ENCODE results near the gene COLGALT1.

COLGALT1 gene

GRCh38 chr19:17618936-17619335, 63.5 kb downstream of the COLGALT1 start:
- Histone ChIP-seq H3K27ac (ENCODE audit: low read depth, low read length) (no peak overlapping the region), H3K4me3 (ENCODE audit: insufficient read depth, low read length, poor library complexity, severe bottlenecking) (no peak overlapping the region), H3K27me3 (ENCODE audit: low read length) (no peaks in the 10 kb centered on the region), H3K9ac (ENCODE audit: low read length) (no peak overlapping the region), H3K9me3 (ENCODE audit: insufficient read depth, low read length) (no peaks in the 10 kb centered on the region), H3K79me2 (ENCODE audit: insufficient read depth, low read length) (no peaks in the 10 kb centered on the region), H3F3A (ENCODE audit: insufficient read depth) (no peaks in the 10 kb centered on the region), H2AFZ (ENCODE audit: low read depth, low read length, severe bottlenecking) (no peak overlapping the region), H4K20me1 (ENCODE audit: low read depth, low read length) (no peaks in the 10 kb centered on the region), H3K4me2 (ENCODE audit: low read depth, low read length, poor library complexity, severe bottlenecking) (no peak overlapping the region), H3K36me3 (ENCODE audit: low read length) (no peaks in the 10 kb centered on the region), H3K9me2 (replicated peaks; ENCODE audit: insufficient read depth, low read length) (no peaks in the 10 kb centered on the region)
- TF ChIP-seq EZH2phosphoT487 (conservative IDR thresholded peaks at IDR 0.05; ENCODE audit: low read length): no peak
- TF ChIP-seq CTCF (IDR thresholded peaks at IDR 0.05; ENCODE audit: insufficient read depth, low read length, poor library complexity, severe bottlenecking): no peak

GRCh38 chr19:17620696-17621095, 65.2 kb downstream of the COLGALT1 start:
- no peak overlapping the region for H2AFZ ChIP-seq (ENCODE audit: low read depth, low read length, severe bottlenecking)
- H3K79me2 ChIP-seq (ENCODE audit: insufficient read depth, low read length): no peaks in the 10 kb centered on the region
- H3K9ac ChIP-seq (ENCODE audit: low read length): no peak overlapping the region
- H3K9me3 ChIP-seq (ENCODE audit: insufficient read depth, low read length): no peaks in the 10 kb centered on the region
- TF ChIP-seq CTCF (IDR thresholded peaks at IDR 0.05; ENCODE audit: insufficient read depth, low read length, poor library complexity, severe bottlenecking): no peak
- TF ChIP-seq EZH2phosphoT487 (conservative IDR thresholded peaks at IDR 0.05; ENCODE audit: low read length): no peak
- no peaks in the 10 kb centered on the region for H3K27me3 ChIP-seq (ENCODE audit: low read length)
- H3K4me2 ChIP-seq (ENCODE audit: low read depth, low read length, poor library complexity, severe bottlenecking): no peak overlapping the region
- no peak overlapping the region for H3K27ac ChIP-seq (ENCODE audit: low read depth, low read length)
- no peak overlapping the region for H3K4me3 ChIP-seq (ENCODE audit: insufficient read depth, low read length, poor library complexity, severe bottlenecking)
- H3F3A ChIP-seq (ENCODE audit: insufficient read depth): no peaks in the 10 kb centered on the region
- no peaks in the 10 kb centered on the region for H4K20me1 ChIP-seq (ENCODE audit: low read depth, low read length)
- no peaks in the 10 kb centered on the region for H3K36me3 ChIP-seq (ENCODE audit: low read length)
- H3K9me2 ChIP-seq (replicated peaks; ENCODE audit: insufficient read depth, low read length): no peaks in the 10 kb centered on the region

GRCh38 chr19:17623224-17623935, 67.9 kb downstream of the COLGALT1 start:
- Histone ChIP-seq H3K79me2 (ENCODE audit: insufficient read depth, low read length) (no peaks in the 10 kb centered on the region), H3K9me2 (replicated peaks; ENCODE audit: insufficient read depth, low read length) (no peaks in the 10 kb centered on the region), H3F3A (ENCODE audit: insufficient read depth) (no peaks in the 10 kb centered on the region), H3K36me3 (ENCODE audit: low read length) (no peaks in the 10 kb centered on the region), H2AFZ (ENCODE audit: low read depth, low read length, severe bottlenecking) (no peak overlapping the region), H3K4me2 (ENCODE audit: low read depth, low read length, poor library complexity, severe bottlenecking) (no peak overlapping the region), H3K9ac (ENCODE audit: low read length) (no peak overlapping the region), H3K27ac (ENCODE audit: low read depth, low read length) (no peak overlapping the region), H3K27me3 (ENCODE audit: low read length) (no peaks in the 10 kb centered on the region), H4K20me1 (ENCODE audit: low read depth, low read length) (no peaks in the 10 kb centered on the region), H3K9me3 (ENCODE audit: insufficient read depth, low read length) (no peaks in the 10 kb centered on the region), H3K4me3 (ENCODE audit: insufficient read depth, low read length, poor library complexity, severe bottlenecking) (no peak overlapping the region)
- no peak for TF ChIP-seq EZH2phosphoT487 (conservative IDR thresholded peaks at IDR 0.05; ENCODE audit: low read length)
- TF ChIP-seq CTCF (IDR thresholded peaks at IDR 0.05; ENCODE audit: insufficient read depth, low read length, poor library complexity, severe bottlenecking): no peak

All from SU-DHL-6 (cell line).